RCC 7860 (cell line): ENCODE measurements around the gene CPNE7.

Experiments used
- DNase-seq: peaks from one replicate; pipeline ENCODE4 v3.0.0-alpha.2; 2015; ENCODE audit warnings: low spot score
- FAIRE-seq: peaks from 2 replicates; lab custom pipeline; 2012; peaks lifted over from hg19 to GRCh38; lab: Jason Lieb, UNC

CPNE7 gene

DNA sequence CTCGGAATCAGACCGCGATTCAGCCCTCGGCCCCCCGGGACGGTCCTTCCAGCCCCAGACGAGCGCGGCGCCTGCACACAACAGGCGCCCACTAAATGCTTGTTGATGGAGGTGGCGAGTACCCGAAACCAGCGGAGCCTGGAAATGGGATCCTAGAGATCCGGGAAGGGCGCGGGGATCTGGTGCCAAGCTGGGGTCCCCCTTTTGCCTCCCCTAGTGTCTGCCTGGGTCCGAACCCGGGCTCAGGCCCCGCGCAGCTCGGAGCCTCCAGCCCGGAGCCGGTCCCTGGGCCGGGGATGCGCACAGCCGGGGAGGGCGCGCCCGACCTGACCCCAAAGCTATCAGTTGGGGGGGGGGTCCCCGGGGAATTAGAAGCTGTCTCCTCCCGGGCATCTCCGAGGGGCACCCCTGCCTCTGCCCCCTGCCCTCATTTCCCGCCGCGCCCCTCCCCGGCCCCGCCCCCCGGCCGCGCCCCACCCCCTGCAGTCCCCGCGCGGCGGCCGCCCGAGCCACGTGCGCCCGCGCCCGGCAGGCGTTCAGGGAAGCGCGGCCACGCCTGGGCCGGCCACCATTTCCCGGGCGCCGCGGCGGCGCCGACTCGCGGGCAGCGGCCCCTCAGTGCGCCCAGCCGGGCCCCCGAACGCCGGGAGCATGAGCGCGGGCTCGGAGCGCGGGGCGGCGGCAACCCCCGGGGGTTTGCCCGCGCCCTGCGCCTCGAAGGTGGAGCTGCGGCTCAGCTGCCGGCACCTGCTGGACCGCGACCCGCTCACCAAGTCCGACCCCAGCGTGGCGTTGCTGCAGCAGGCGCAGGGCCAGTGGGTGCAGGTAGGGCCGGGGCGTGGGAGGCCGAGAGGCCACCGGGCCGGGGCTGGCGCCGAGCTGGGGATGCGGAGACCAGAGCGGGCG, at the start of gene CPNE7:
Gene CPNE7, plus strand, starts transcription at position 512 of the 906 bp plus-strand sequence. Its CDS starts 140 bp downstream, at position 652.
- DNase-seq, result no peak
- no peak for FAIRE-seq

GRCh38 chr16:89529097-89529496, 46.5 kb upstream of the CPNE7 start:
- FAIRE-seq (no peak), DNase-seq (no peak)

GRCh38 chr16:89530401-89531381, 44.9 kb upstream of the CPNE7 start:
- no peak for DNase-seq
- no peak for FAIRE-seq

- DNase-seq (no peak), FAIRE-seq (no peak)
Measured at GRCh38 chr16:89531821-89532526, 43.6 kb upstream of the CPNE7 start.

DNA sequence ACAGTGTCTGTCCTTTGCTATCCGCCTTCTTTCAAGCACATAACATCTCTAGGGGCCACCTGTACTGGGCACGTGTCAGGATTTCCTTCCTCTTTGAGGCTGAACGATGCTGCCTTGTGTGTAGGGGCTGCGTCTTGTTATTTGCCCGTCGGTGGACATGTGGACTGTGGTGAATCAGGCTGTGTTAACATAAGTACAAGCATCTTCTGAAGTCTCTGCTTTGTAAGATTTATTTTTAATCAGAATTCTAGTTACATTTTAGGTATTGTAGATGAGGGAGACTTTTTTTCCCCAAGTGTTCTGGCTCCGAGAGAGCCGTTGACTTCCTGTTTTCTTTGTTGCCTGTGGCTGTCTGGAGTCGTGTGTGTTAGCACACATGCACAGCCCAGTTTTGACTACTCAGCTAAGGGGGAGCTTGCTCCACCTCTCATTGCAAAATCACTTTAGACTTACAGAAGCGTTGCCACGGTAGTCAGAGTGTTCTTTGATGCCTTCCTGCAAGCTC, 41.3 kb upstream of the CPNE7 start:
- no peak for FAIRE-seq
- DNase-seq, result no peak

GRCh38 chr16:89536371-89536770, 39.2 kb upstream of the CPNE7 start:
- FAIRE-seq (no peak), DNase-seq (no peak)

GRCh38 chr16:89536886-89537548, 38.5 kb upstream of the CPNE7 start:
- DNase-seq, result no peak
- FAIRE-seq, result no peak

- no peak for FAIRE-seq
- no peak for DNase-seq
Measured at GRCh38 chr16:89537549-89537925, 38.0 kb upstream of the CPNE7 start.

DNA sequence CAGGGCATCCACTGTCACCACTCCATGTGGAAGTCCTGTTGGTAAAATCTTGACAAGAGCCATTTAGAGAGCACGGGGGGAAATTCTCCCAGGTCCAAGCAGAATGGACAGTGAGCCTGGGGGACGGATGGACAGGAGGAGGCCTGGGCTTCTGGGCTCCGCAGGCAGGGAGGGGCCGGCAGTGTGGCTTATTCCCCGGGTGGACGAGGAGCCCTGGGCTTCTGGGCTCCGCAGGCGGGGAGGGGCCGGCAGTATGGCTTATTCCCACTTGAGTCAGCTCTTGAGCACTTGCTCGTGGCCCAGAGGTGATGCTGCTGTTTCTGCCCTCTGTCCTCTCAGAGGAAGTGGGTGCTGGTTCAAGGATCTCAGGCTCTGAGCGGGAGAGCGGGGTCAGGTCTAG, 37.3 kb upstream of the CPNE7 start:
- FAIRE-seq (no peak), DNase-seq (no peak)

DNA sequence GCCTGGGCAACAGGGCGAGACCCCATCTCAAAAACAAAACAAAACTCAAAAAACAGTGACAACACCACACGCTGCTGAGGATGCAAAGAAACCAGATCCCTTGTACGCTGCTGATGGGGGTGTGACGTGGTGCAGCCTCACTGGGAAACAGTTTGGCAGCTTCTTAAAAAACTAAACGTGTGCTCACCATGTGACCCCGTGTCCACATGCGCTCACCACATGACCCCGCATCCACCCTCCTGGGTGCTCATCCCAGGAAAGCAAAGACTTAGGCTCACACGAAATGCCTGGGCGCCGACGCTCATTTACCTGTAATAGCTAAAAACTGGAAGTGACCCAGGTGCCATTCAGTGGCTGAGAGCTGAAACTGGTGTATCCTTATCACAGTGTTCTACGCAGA, 35.0 kb upstream of the CPNE7 start:
- DNase-seq (no peak), FAIRE-seq (no peak)

DNA sequence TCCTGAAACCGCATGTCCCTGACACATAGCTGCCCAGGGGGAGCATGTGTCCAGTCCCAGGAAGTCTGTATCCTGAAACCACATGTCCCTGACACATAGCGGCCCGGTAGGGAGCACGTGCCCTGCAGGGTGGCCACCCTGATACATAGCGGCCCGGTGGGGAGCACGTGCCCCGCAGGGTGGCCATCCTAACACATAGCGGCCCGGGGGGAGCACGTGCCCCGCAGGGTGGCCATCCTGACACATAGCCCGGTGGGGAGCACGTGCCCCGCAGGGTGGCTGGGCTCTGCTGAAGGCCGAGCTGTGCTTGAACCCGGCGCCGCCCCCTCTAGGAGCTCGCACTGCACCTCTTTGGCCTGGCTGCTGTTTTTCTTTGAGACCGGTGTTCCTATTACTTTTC, 33.8 kb upstream of the CPNE7 start:
- FAIRE-seq (no peak), DNase-seq (no peak)

GRCh38 chr16:89544113-89544512, 31.4 kb upstream of the CPNE7 start:
- no peak for FAIRE-seq

DNA sequence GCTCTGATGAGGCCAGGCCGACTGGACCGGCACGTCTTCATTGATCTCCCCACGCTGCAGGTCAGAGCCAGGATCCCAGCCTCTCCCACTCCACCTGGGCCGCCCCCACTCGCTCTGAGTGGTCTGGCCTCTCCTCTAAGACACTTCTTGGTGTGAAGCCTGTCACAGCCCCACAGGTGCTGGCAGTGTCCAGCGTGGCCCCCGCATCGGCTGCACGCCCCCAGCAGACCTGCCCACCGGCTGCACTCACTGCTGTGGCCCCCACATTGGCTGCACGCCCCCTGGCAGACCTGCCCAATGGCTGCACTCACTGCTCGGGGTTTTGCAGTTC, 30.9 kb upstream of the CPNE7 start:
- no peak for FAIRE-seq
- no peak for DNase-seq

More at GRCh38 chr16:89544113-89544512, 31.4 kb upstream of the CPNE7 start:
- no peak for DNase-seq

DNA sequence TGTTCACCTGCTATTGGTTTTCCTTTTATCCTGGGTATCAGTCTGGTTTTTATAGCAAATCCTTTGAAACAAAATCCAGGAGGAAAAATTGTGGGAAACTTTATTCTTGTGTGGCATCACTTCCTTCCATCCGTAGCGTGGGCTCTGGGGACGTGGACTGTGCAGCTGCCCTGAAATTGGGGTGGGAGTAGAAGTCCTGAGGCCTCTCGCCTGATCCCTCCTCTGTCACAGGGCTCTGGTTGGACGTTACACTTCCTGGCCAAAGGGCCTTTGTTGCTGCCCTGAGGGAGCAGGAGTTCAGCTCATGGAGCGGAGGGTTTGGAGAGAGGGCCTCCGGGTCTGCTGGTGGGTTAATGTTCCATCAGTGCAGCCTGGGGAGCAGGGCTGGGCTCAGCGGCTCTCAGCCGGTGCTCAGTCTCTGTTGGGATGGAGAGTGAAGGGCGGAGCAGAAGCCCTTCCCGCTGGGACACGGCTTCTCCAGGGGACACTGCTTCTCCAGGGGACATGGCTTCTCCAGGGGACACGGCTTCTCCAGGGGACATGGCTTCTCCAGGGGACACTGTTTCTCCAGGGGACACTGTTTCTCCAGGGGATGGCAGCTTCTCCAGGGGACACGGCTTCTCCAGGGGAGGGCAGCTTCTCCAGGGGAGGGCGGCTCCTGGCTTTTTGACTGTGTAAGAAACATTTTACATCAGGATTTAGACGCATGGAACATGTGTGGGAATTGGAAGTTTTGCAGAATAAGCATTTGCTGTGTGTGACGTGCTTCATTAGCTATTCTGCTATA, 30.3 kb upstream of the CPNE7 start:
- no peak for DNase-seq
- no peak for FAIRE-seq

- DNase-seq (no peak), FAIRE-seq (no peak)
Measured at GRCh38 chr16:89545831-89546574, 29.6 kb upstream of the CPNE7 start.

- no peak for FAIRE-seq
Measured at GRCh38 chr16:89546781-89547180, 28.8 kb upstream of the CPNE7 start.

DNA sequence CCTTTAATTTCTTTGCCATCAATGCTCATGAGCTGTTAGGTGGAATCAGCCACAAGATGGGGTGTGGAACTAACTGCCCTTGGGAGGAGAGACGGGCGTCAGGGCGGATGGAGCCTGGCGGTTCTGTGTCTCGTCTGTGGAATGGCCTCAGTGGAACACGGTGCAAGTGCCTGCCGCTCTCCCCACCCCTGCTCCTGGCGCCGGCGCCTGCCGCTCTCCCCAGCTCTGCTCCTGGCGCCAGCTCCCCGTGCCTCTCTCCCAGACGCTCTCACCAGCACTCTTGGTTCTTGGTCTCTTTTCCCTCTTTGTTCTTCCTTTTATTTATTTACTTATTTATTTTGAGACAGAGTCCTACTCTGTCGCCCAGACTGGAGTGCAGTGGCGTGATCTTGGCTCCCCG, 28.3 kb upstream of the CPNE7 start:
- DNase-seq (no peak), FAIRE-seq (no peak)

More at GRCh38 chr16:89546781-89547180, 28.8 kb upstream of the CPNE7 start:
- DNase-seq, result no peak

DNA sequence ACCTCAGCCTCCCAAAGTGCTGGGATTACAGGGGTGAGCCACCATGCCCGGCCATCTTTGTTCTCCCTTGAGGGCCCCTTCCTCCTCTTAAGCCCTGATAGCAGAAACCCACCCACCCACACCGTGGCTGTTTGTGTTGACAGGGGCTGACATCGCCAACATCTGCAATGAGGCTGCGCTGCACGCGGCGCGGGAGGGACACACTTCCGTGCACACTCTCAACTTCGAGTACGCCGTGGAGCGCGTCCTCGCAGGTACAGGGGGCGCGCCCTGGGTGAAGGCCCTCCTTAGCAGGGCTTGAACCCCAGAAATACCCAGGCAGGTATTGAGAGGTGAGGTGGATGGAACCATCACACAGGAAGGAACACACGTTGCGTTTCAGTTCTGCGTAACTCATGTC, 27.7 kb upstream of the CPNE7 start:
- FAIRE-seq, result no peak

More for the DNA sequence above, 27.7 kb upstream of the CPNE7 start:
- DNase-seq, result no peak
